ENCODE measurements around the gene PTGDS. TPM values are rescaled to one million over a fixed set of nuclear protein-coding genes. Genes with fewer than 3 reads are reported as not detected.

PTGDS gene
- total RNA-seq, 1 experiment from 2014 or later = 1.1 TPM

- Mint-ChIP-seq H3K27ac (ENCODE audit: low read depth, unreplicated experiment) (no peak overlapping the region), H3K4me1 (ENCODE audit: insufficient read depth, unreplicated experiment) (no peaks in the 10 kb centered on the region), H3K27me3 (ENCODE audit: insufficient read depth, unreplicated experiment) (no peaks in the 10 kb centered on the region), H3K36me3 (ENCODE audit: insufficient read depth, unreplicated experiment) (peaks cover 13% of the 10 kb centered on the region), H3K9me3 (ENCODE audit: unreplicated experiment) (no peaks in the 10 kb centered on the region), H3K4me3 (ENCODE audit: unreplicated experiment) (no peak overlapping the region)
- POLR2A ChIA-PET = no interaction called here
- intact Hi-C loops (cut with micrococcal nuclease) = no loop called here
- no peak for TF ChIP-seq CTCF (IDR thresholded peaks at IDR 0.05; ENCODE audit: unreplicated experiment)
- no peak for DNase-seq (ENCODE audit: unreplicated experiment)
- BruUV-seq (replicated peaks) = no TSS peak
- CTCF ChIA-PET = interaction anchor here (3.0 kb wide), 1 partner anchor 10 kb away, joined by 14 read pairs; the partner anchor contains the start of gene ABCA2
These were observed 40.6 kb downstream of the PTGDS start for GRCh38 chr9:137017791-137018497.

GRCh38 chr9:137018761-137019559 lies 41.7 kb downstream of the PTGDS start:
- H3K9me3 Mint-ChIP-seq (ENCODE audit: unreplicated experiment) = no peaks in the 10 kb centered on the region
- H3K27me3 Mint-ChIP-seq (ENCODE audit: insufficient read depth, unreplicated experiment) = no peaks in the 10 kb centered on the region
- no peak for DNase-seq (ENCODE audit: unreplicated experiment)
- no TSS peak for BruUV-seq (replicated peaks)
- CTCF ChIA-PET = interaction anchor here (3.0 kb wide), 1 partner anchor 9 kb away, joined by 14 read pairs; the partner anchor contains the start of gene ABCA2
- TF ChIP-seq CTCF (IDR thresholded peaks at IDR 0.05; ENCODE audit: unreplicated experiment) = no peak
- H3K4me1 Mint-ChIP-seq (ENCODE audit: insufficient read depth, unreplicated experiment) = no peaks in the 10 kb centered on the region
- H3K27ac Mint-ChIP-seq (ENCODE audit: low read depth, unreplicated experiment) = no peak overlapping the region
- intact Hi-C loops (cut with micrococcal nuclease) = no loop called here
- no peak overlapping the region for H3K4me3 Mint-ChIP-seq (ENCODE audit: unreplicated experiment)
- H3K36me3 Mint-ChIP-seq (ENCODE audit: insufficient read depth, unreplicated experiment) = peaks cover 13% of the 10 kb centered on the region
- POLR2A ChIA-PET = interaction anchor here (0.6 kb wide), 1 partner anchor 53 kb away, joined by 4 read pairs; no protein-coding TSS in a partner anchor

- Mint-ChIP-seq H3K4me3 (ENCODE audit: unreplicated experiment) (no peak overlapping the region), H3K27ac (ENCODE audit: low read depth, unreplicated experiment) (no peak overlapping the region), H3K4me1 (ENCODE audit: insufficient read depth, unreplicated experiment) (no peaks in the 10 kb centered on the region), H3K9me3 (ENCODE audit: unreplicated experiment) (no peaks in the 10 kb centered on the region), H3K36me3 (ENCODE audit: insufficient read depth, unreplicated experiment) (peaks cover 10% of the 10 kb centered on the region), H3K27me3 (ENCODE audit: insufficient read depth, unreplicated experiment) (no peaks in the 10 kb centered on the region)
- DNase-seq (ENCODE audit: unreplicated experiment) = no peak
- no peak for TF ChIP-seq CTCF (IDR thresholded peaks at IDR 0.05; ENCODE audit: unreplicated experiment)
- no TSS peak for BruUV-seq (replicated peaks)
- intact Hi-C loops (cut with micrococcal nuclease) = no loop called here
- CTCF ChIA-PET = interaction anchor here (0.6 to 3.0 kb wide), 4 partner anchors 8 to 27 kb away, joined by 3 to 14 read pairs (median 4); partner anchors contain the start of gene ABCA2
- POLR2A ChIA-PET = interaction anchor here (0.6 kb wide), 1 partner anchor 52 kb away, joined by 4 read pairs; no protein-coding TSS in a partner anchor
These were observed 42.8 kb downstream of the PTGDS start for GRCh38 chr9:137019891-137020683.
